HEK293 (cell line): Measurements from ENCODE around the gene CCDC127.

ENCODE experiments used
- YY1 ChIP-seq: fragments of 450-650 bp; formaldehyde crosslinking; IDR thresholded peaks from 2 replicates; pipeline ENCODE4 v1.5.1; 2018; ENCODE audit warnings: missing biosample characterization, missing genetic modification characterization
- ZNF18 ChIP-seq: fragments of 450-650 bp; formaldehyde crosslinking; IDR thresholded peaks from 2 replicates; pipeline ENCODE4 v1.5.1; 2016; ENCODE audit warnings: missing biosample characterization, missing genetic modification characterization
- ZNF24 ChIP-seq: fragments of 450-650 bp; formaldehyde crosslinking; IDR thresholded peaks from 2 replicates; pipeline ENCODE4 v1.5.1; 2016; ENCODE audit warnings: missing biosample characterization, missing genetic modification characterization
- ZNF274 ChIP-seq, 2 experiments: fragments of 200-500 bp in 1 of 2; fragments of 450-650 bp in 1 of 2; sonication (Bioruptor generic) in 1 of 2; formaldehyde crosslinking in 1 of 2; IDR thresholded peaks; 2 replicates each; pipeline versions ENCODE4 v1.5.1 to v1.6.1; 2014 to 2016; ENCODE audit warnings: borderline replicate concordance in 1 of 2, inconsistent platforms in 1 of 2, low read length in 1 of 2, missing biosample characterization in 1 of 2, missing genetic modification characterization in 1 of 2
- ZNF660 ChIP-seq: fragments of 450-650 bp; IDR thresholded peaks from 2 replicates; pipeline ENCODE4 v1.5.1; 2018; ENCODE audit warnings: missing biosample characterization, mild to moderate bottlenecking, missing genetic modification characterization
- TF ChIP-seq, protein P1 (sequence below): fragments of 450-650 bp; formaldehyde crosslinking; IDR thresholded peaks from 2 replicates; pipeline ENCODE4 v1.5.1; 2016; ENCODE audit warnings: missing biosample characterization, missing genetic modification characterization

GRCh38 chr5:204001-204400 is 14.0 kb downstream of the CCDC127 start:
- TF ChIP-seq ZNF24 (tag by site-specific recombination) = no peak
- no peak for TF ChIP-seq YY1
- TF ChIP-seq ZNF18 (tag by site-specific recombination) = no peak
- no peak for TF ChIP-seq ZNF660 (tag by site-specific recombination)
- TF ChIP-seq, protein P1, sequence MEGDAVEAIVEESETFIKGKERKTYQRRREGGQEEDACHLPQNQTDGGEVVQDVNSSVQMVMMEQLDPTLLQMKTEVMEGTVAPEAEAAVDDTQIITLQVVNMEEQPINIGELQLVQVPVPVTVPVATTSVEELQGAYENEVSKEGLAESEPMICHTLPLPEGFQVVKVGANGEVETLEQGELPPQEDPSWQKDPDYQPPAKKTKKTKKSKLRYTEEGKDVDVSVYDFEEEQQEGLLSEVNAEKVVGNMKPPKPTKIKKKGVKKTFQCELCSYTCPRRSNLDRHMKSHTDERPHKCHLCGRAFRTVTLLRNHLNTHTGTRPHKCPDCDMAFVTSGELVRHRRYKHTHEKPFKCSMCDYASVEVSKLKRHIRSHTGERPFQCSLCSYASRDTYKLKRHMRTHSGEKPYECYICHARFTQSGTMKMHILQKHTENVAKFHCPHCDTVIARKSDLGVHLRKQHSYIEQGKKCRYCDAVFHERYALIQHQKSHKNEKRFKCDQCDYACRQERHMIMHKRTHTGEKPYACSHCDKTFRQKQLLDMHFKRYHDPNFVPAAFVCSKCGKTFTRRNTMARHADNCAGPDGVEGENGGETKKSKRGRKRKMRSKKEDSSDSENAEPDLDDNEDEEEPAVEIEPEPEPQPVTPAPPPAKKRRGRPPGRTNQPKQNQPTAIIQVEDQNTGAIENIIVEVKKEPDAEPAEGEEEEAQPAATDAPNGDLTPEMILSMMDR (tag by site-specific recombination) = no peak
- TF ChIP-seq ZNF274 (IDR thresholded peaks at IDR 0.05; ENCODE audit: low read length) = no peak
- TF ChIP-seq ZNF274 (tag by site-specific recombination; IDR thresholded peaks at IDR 0.05; ENCODE audit: borderline replicate concordance) = no peak
